Activated T-helper 9 cell treated with anti-CD3 and anti-CD28 coated beads, Interleukin-2, amount 50 U/mL, for 16 hours (primary cell): ENCODE results near the gene STXBP5.

Source experiments
- DNase-seq: peaks from one replicate; pipeline ENCODE4 v3.0.0-alpha.2; 2020; ENCODE audit warnings: low read depth

The STXBP5 gene

DNA sequence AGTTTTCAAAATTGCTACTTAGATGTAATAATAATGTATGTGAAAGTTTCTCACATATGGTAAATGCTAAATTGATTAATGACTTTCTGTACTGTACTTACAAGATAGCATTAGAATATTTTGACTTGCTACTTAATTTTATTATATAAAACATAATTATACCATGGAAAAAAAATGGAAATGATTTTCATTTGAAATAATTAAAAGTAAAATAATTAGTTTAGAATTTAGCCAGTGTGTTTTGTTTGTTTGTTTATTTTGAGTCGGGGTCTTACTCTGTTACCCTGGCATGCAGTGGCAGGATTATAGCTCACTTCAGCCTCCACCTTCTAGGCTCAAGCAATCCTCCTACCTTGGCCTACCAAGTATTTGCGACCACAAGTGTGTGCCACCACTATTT is 7.1 kb downstream of the STXBP5 start:
- no peak for DNase-seq

- no peak for DNase-seq
Observed at GRCh38 chr6:147211831-147212230, 7.6 kb downstream of the STXBP5 start.

DNA sequence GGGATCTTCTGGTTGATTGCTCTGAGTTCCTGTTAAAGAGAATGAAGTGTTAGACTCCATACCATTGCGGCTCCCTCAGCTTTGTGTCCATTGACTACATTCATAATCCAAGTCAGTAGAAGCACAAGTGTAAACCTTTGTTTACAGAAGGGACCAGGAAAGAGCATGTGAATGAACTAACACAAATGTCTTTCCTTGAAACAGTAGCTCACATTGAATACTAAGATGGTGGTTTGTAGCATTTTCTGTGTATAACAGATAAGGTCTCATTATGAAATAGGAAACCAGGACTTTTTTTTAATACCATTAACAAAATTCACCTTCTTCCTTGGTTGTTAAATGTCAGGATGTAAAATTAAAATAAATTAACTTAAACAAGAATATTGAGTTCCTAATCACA is 8.4 kb downstream of the STXBP5 start:
- no peak for DNase-seq

GRCh38 chr6:147213772-147214171 is 9.6 kb downstream of the STXBP5 start:
- no peak for DNase-seq

- no peak for DNase-seq
Observed at GRCh38 chr6:147214248-147215227, 10.3 kb downstream of the STXBP5 start.

GRCh38 chr6:147216915-147217314 is 12.7 kb downstream of the STXBP5 start:
- no peak for DNase-seq

- no peak for DNase-seq
Observed at GRCh38 chr6:147217840-147218404, 13.7 kb downstream of the STXBP5 start.

GRCh38 chr6:147218797-147219196 is 14.6 kb downstream of the STXBP5 start:
- no peak for DNase-seq

GRCh38 chr6:147219463-147219862 is 15.2 kb downstream of the STXBP5 start:
- DNase-seq, result no peak

- no peak for DNase-seq
Observed at GRCh38 chr6:147220345-147220744, 16.1 kb downstream of the STXBP5 start.

- no peak for DNase-seq
Observed at GRCh38 chr6:147221739-147222138, 17.5 kb downstream of the STXBP5 start.

- no peak for DNase-seq
Observed at GRCh38 chr6:147222160-147222838, 18.1 kb downstream of the STXBP5 start.

GRCh38 chr6:147223736-147224135 is 19.5 kb downstream of the STXBP5 start:
- DNase-seq, result no peak

DNA sequence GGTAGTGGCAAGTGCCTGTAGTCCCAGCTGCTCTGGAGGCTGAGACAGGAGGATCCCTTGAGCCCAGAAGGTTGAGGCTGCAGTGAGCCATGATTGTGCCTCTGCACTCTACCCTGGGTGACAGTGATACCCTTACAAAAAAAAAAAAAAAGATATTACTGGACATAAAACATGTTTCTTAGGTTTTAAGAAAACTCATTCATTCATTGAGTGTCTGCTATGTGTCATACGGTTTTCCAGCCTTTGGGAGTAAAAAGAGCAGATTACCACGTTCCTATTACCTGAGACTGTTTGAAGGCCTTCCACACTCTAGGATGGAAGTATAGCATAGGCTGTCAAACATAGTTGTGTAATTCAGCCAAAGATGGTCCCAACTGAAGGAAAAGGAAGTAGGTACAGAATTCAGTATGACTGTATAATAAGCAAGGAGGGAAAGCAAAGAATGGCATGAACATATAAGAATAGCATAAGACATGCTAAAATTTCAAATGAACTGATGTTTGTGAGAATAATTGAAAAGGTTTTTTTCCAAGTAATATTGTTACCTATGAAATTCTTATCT is 22.0 kb downstream of the STXBP5 start:
- DNase-seq, result no peak

DNA sequence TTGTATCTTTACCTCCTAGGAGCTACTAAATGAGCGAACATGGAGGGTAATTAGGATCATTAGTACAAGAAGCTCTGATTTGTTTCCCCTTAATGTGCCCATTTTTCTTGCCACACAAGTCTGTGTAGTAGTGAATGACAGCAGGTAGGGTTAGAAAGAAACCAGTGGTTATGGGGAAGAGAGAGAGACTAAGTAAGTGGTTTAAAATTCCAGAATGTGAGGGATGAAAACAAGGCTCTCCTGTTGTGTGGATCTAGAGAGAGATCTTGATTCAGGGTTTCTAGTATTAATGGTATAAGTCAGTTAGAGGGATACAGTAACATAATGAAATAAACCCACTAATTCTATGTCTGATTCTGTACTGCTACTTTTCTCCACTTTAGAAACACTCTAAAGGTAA is 22.7 kb downstream of the STXBP5 start:
- DNase-seq, result no peak

DNA sequence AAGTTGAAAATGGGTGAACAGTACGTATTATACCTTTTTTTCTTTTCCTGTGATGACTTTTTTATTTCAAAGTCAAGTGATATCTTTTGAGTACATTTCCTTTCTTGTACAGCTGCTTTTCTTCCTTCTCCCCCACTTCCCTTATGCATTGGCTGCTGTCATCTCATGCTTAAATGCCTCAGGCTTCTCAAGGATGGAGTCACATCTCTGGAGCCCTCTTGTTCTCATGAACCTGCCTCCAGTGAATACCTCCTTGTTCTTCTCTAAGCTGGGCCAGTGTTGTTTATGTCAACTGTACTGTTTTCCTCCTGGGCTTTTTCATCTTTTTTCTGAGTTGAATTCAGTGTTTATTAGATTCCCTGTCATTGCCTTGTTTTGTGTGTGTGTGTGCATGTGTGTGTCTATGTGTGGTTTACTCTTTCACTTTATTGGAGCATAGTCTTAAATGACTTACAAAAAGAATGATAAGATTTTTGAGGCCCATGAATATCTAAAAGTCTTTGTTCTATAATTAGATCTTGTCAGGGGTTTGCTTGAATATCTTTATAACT is 23.6 kb downstream of the STXBP5 start:
- DNase-seq, result no peak

GRCh38 chr6:147231589-147231988 is 27.4 kb downstream of the STXBP5 start:
- DNase-seq, result no peak

DNA sequence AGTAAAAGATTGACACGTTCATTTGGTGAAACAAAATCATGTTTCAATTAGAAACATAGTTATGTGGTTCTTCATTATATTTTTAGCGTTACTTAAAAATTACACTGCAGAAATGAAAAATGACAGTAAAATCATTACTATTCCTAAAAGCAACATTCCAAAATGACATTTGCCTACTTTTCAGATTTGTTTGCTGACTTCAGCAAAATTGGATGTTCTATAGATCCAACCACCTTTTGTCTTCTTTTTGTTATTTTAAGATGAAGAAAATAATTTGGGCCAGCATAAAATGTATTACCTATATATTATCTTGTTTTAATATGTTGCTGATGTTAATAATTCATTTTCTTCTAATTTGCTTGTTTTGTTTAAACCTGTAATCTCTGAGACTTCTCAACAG is 30.5 kb downstream of the STXBP5 start:
- DNase-seq, result no peak

- no peak for DNase-seq
Observed at GRCh38 chr6:147238164-147238563, 33.9 kb downstream of the STXBP5 start.

GRCh38 chr6:147238906-147239305 is 34.7 kb downstream of the STXBP5 start:
- no peak for DNase-seq

DNA sequence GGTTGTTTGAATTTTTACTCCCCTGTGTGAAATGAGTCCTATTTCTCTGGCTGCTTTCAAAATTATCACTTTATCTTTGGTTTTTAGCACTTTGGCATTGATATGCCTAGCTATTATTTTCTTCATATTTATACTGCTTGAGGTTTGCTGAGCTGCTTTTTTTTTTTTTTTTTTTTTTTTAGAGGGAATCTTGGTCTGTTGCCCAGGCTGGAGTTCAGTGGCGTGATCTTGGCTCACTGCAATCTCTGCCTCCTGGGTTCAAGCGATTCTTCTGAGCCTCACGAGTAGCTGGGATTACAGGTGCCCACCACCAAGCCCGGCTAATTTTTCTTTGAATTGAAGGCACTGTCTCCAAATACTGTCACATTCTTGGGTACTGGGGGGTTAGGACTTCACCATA is 40.6 kb downstream of the STXBP5 start:
- DNase-seq, result no peak

DNA sequence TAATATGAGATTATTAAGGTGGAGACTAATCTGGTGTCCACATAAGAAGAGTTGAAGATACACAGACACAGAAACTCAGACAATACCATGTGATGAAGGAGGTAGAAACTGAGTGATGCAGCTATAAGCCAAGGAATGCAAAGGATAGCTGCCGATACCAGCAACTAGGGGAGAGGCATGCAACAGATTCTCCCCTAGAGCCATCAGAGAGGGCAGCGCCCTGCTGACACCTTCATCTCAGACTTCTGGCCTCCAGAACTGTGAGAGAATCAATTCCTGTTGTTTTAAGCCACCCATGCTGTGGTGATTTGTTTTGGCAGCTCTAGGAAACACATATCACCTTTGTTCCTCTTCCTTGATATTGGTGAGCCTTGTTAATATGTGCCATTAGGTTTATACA is 41.5 kb downstream of the STXBP5 start:
- no peak for DNase-seq
